HG03354 (cell line): ENCODE data around the gene STAT1.
"Not testable (repeated sequence)": the region's sequence is repeated elsewhere in the genome, so short reads cannot be mapped to it uniquely, and the experiment has no call there.

ENCODE experiments used
- ATAC-seq: cut with Tn5 transposase; IDR thresholded peaks from one replicate; pipeline ENCODE4 v1.9.1; 2021; ENCODE audit warnings: mild to moderate bottlenecking; ENCODE audit not compliant: unreplicated experiment, poor library complexity, severe bottlenecking

The STAT1 gene

GRCh38 chr2:190970160-190970559 is 43.8 kb downstream of the STAT1 start:
- no peak for ATAC-seq

DNA sequence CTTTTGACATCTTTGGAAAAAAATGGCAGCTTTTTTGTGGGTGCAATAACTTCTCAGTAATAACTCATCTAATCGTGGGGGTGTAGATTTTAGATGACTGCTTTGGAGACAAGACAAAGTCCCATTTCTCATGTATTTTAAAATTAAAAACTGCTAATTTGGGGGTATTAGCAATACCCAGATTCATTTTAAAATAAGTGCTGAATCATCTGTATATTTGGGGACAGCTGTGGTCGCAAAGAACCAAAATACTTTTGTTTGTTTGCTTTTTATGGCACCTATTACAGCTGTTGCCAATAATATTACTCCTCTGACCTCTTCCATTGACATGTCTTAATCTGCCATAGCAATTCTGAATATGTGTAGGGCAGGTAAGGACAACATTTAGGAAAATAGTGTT is 45.4 kb downstream of the STAT1 start:
- ATAC-seq: no peak

GRCh38 chr2:190965580-190966222 is 48.3 kb downstream of the STAT1 start:
- no peak for ATAC-seq

- ATAC-seq: peak; percentile 33
Observed at GRCh38 chr2:190964170-190964795, 49.7 kb downstream of the STAT1 start.

DNA sequence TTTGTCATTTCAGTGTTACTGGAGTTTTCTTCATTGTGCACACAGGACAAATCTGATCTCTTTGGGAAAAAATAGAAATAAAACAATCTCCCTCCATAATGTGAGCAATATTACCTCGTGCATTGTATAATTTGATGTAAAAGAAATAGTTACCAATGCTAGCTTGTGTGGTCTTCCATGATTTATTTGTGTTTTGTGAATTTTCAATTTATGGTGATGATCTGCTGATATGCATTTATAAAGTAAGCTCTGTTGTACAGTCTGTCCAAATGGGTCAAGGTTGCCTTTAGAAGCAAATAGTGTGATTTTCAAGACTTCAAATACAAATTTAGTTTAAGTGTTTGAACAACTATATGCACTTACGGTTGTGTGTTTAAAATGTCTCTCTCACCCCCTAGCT is 50.9 kb downstream of the STAT1 start:
- ATAC-seq: no peak

DNA sequence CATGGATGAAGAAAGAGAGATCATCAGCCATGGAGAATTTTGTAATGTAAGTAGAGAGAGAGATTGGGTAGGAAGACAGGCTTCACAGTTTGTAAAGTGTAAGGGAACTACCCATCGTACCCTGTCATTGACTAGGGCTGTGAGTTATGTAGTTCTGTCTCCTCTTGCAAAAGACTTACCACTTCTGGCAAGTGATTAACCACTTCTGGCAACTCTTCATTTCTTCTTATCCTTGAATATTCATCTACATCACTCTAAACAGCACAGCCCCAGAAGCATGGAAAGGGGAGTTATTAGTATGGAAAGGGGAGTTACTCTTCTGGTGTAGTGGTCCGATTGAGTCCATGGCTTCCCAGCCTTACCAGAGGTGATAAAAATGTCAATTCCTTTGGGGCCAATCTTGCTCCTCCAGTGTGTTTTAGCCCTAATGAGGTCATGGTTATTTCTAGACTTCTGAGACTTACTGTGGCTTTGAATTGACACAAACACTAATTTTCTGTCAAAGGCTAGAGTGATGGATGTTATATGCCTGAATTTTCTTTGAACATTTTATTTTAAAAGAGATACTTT is 52.0 kb downstream of the STAT1 start:
- peak; percentile 38 for ATAC-seq

- not testable (repeated sequence) for ATAC-seq
Observed at GRCh38 chr2:190961117-190961516, 52.9 kb downstream of the STAT1 start.

DNA sequence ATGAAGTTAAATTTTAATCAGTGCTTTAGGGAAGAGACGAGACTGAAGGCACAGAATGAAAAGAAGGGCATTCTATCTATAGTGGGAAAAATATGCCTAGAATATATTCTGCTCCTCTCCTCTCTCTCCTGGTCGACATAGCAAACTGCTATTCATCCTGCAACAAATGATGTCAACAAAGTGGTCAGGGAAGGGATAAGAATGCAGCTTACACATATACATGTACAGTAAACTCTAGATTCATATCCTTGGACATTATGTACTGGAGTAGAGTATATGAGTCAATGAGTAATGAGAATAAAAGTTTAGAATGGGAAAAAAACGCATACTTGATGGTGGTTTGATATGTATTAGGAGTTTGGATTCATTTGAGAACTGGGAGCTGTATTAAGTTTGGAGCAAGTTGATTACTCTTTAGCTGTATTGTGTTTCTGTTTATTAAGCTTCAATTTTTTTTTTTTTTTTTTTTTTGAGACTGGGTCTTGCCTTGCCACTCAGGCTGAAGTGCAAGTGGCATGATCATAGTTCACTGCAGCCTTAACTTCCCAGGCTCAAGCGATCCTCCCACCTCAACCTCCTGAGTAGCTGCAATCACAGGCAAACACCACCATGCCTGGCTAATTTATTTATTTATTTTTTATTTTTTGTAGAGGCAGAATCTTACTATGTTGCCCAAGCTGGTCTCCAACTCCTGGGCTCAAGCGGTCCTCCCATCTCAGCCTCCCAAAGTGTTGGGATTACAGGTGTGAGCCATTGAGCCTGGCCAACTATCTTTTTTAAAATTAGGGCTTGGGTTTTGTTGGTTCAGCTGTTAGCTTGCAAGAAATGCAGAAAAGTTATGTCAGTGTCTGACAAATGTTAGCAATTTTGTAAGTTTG is 53.8 kb downstream of the STAT1 start:
- ATAC-seq: no peak

DNA sequence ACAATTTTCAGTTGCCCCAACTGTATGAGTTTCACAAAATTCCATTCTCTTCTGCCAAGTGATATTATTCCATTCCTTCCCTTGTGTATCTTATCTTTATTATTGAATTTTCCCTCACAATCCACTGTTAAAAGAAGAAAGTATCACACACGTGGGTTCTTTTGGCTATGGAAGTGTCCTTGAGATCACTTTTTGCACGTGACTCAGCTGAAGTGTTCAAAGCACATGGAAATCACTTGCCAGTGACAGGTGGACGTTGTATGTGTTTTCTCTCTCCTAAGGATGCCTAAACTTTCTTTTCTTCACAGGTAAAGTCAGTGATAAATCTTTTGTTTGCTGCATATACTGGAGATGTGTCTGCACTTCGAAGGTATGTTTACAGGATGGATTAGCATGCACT is 60.7 kb downstream of the STAT1 start:
- no peak for ATAC-seq

- no peak for ATAC-seq
Observed at GRCh38 chr2:190950566-190950991, 63.4 kb downstream of the STAT1 start.

DNA sequence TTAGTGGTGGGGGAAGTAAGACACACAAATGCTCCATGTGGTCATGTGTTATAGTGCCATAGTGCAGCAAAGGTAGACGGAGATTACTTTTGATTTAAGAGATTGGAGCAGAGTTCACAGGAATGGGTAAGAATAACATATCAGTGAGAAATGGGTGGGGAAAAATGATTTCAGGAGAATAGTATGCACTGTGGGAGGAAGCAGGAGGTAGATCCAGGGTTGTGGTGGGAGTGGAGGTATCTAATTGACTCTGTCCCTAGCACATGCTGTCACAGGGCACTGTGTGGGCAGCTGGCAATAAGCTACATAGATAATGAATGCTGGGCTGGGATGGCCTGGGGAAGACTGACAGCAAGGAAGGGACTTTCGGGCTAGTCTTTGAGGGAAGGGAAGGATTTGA is 65.3 kb downstream of the STAT1 start:
- ATAC-seq: no peak

DNA sequence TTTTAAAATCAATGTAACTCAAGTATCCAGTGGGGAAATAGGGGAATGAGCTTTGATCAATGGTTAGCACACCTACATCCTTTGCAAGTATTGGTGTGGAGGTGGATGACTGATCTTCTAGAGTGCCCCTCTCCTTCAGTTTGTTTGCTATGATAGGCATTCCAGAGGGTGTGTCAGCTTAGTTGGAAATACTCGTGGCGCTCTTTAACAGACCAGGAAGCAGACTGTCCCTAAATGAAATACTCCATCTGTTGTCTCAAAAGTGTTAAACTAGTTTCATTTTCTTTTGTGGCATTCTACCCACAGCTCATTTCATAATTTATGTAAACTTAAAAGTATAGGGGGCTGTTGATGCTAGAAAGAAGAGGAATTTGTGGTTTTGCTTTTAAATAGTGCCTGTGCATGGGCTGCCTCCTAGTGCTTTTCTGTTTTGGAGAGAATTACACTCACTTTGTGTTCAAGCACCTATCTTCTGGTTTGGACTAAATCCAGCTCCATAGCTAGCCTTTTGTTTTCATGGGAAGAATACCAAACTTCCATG is 66.2 kb downstream of the STAT1 start:
- ATAC-seq: peak; percentile 84

GRCh38 chr2:190947141-190947540 is 66.8 kb downstream of the STAT1 start:
- ATAC-seq: peak; percentile 1

- ATAC-seq: no peak
Observed at GRCh38 chr2:190943706-190944105, 70.3 kb downstream of the STAT1 start.

GRCh38 chr2:190942697-190943096 is 71.3 kb downstream of the STAT1 start:
- ATAC-seq: no peak

DNA sequence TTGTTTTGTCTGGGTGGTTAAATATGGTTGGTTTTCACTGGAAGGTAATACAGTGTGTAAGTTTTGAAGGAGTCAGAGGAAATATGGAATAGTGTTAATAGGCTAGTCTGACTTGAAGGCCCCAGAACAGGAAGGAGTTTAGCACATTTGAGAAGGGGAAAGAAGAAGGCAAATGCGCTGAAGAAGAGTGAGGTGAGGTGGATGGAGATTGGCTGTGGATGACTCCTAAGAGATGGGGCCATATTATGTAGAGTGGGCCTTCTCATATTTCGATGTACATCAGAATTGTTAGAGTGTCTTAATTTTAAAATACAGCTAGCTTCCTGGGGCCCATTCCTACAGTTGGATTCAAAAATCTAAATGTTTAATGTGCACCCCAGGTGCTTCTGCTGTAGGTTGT is 72.4 kb downstream of the STAT1 start:
- ATAC-seq: no peak

DNA sequence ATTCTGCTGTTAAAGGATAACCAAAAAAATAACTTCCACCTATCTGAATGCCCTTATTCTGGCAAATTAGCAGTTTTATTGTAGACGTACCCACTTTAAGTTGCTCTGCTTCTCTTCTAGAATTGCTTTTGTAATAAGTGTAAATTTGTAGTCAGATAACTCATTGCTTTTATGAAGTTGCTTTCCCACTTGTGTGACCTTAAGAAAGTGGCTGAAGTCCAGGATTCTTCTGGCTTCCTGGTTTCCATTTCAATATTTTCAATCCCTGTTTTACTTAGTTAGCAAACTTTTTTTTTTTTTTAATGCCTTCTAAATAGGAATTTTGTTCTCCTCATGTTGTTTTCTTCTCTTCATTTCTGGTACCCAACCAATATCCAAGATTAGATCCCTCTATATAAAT is 73.5 kb downstream of the STAT1 start:
- ATAC-seq: no peak

GRCh38 chr2:190938771-190939335 is 75.1 kb downstream of the STAT1 start:
- no peak for ATAC-seq

DNA sequence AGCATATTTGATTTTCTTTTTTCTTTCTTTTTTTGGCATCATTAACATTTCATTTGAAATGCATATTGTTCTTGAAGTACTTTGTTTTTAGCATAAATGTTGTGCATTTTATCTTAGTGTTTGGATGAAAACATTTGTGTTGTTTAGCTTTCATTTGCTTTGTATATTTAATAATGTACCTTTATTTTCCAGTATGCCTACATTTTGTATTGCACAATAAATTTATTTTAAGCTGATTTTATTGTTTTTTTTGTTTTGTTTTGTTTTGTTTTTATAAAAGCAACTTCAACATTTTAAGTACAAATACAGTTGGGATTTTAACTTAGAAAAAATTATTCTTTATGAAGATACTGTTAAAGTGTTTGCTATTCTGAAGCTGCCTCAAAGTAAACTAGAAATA is 78.9 kb downstream of the STAT1 start:
- ATAC-seq: no peak

- ATAC-seq: no peak
Observed at GRCh38 chr2:190933361-190933760, 80.6 kb downstream of the STAT1 start.
